SH-SY5Y (cell line): Measurements from ENCODE around the gene CCR8.

Experiments used
- GATA2 ChIP-seq: IDR thresholded peaks from 2 replicates; pipeline ENCODE4 v1.6.1; 2011; ENCODE audit warnings: mild to moderate bottlenecking, low read depth, low read length
- GATA3 ChIP-seq: IDR thresholded peaks from 2 replicates; pipeline ENCODE4 v1.6.1; 2011; ENCODE audit warnings: low read depth, mild to moderate bottlenecking, low read length, moderate library complexity

GRCh38 chr3:39288300-39288808, 41.2 kb upstream of the CCR8 start:
- TF ChIP-seq GATA2 (0 out of 2 replicates have a peak, but pooled peaks have one; percentile 30), GATA3 (no peak)
